ENCODE data around the gene NKAIN4. TPM values are rescaled to one million over a fixed set of nuclear protein-coding genes. Genes with fewer than 3 reads are reported as not detected.
"Not testable (repeated sequence)": the region's sequence is repeated elsewhere in the genome, so short reads cannot be mapped to it uniquely, and the experiment has no call there.

Gene NKAIN4
- total RNA-seq, 1 experiment from 2014 or later: 3.0 TPM

- Histone ChIP-seq H3K27me3 (ENCODE audit: control insufficient read depth, insufficient read depth, low read length) (peaks cover 9% of the 10 kb centered on the region), H3K4me3 (ENCODE audit: insufficient read depth, low read depth, low read length) (no peak overlapping the region), H3K36me3 (replicated peaks; ENCODE audit: control insufficient read depth, insufficient read depth, low read length) (no peaks in the 10 kb centered on the region)
- no peak for DNase-seq
Measured at GRCh38 chr20:63259734-63260460, 5.6 kb upstream of the NKAIN4 start.

DNA sequence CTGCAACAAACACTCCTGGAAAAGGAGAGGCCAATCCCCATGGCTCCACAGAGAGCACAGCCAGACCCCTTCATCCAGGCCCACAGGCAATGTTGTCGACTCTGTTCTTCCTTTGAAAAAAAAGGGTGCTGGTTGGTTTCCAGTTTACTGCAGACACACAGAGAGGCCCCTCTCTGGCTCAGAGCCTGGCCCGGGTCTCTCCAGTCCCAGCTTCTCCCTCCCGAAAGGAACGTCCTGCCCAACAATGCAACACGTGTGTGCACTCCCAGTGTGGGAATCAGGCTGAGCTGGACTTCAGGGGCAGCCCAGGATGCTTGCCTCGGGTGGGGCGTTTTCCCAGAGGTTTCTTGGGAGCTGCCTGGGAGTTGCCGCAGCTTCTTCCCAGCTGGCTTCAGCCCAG is 4.5 kb upstream of the NKAIN4 start:
- no peak for DNase-seq
- H3K36me3 ChIP-seq (replicated peaks; ENCODE audit: control insufficient read depth, insufficient read depth, low read length): no peaks in the 10 kb centered on the region
- H3K27me3 ChIP-seq (ENCODE audit: control insufficient read depth, insufficient read depth, low read length): peaks cover 19% of the 10 kb centered on the region
- no peak overlapping the region for H3K4me3 ChIP-seq (ENCODE audit: insufficient read depth, low read depth, low read length)

DNA sequence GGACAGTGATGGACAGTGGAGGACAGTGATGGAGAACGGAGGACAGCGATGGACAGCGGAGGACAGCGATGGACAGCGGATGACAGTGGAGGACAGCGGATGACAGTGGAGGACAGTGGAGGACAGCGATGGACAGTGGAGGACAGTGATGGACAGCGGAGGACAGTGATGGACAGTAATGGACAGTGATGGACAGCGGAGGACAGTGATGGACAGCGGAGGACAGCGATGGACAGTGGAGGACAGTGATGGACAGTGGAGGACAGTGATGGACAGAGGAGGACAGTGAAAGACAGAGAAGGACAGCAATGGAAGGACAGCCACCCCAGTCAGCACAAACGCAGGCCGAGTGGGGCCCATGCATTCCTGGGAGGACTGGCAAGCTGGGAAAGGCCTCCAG is 3.4 kb upstream of the NKAIN4 start:
- DNase-seq: no peak
- peaks cover 30% of the 10 kb centered on the region for H3K27me3 ChIP-seq (ENCODE audit: control insufficient read depth, insufficient read depth, low read length)
- no peak overlapping the region for H3K4me3 ChIP-seq (ENCODE audit: insufficient read depth, low read depth, low read length)
- no peaks in the 10 kb centered on the region for H3K36me3 ChIP-seq (replicated peaks; ENCODE audit: control insufficient read depth, insufficient read depth, low read length)

DNA sequence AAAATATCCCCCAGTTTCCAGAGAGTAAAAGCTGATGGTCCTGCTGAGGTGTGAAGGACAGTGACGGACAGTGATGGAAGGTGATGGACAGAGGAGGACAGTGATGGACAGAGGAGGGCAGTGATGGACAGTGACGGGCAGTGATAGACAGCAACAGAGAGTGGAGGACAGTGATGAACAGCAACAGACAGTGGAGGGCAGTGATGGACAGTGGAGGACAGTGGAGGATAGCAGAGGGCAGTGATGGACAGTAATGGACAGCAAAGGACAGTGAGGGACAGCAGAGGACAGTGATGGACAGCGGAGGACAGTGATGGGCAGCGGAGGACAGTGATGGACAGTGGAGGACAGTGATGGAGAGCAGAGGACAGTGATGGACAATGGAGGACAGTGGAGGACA is 2.7 kb upstream of the NKAIN4 start:
- Histone ChIP-seq H3K4me3 (ENCODE audit: insufficient read depth, low read depth, low read length) (no peak overlapping the region), H3K27me3 (ENCODE audit: control insufficient read depth, insufficient read depth, low read length) (peaks cover 36% of the 10 kb centered on the region)
- DNase-seq: no peak

GRCh38 chr20:63255931-63256704 is 1.9 kb upstream of the NKAIN4 start:
- H3K4me3 ChIP-seq (ENCODE audit: insufficient read depth, low read depth, low read length): no peak overlapping the region
- peaks cover 38% of the 10 kb centered on the region for H3K27me3 ChIP-seq (ENCODE audit: control insufficient read depth, insufficient read depth, low read length)
- H3K36me3 ChIP-seq (replicated peaks; ENCODE audit: control insufficient read depth, insufficient read depth, low read length): no peaks in the 10 kb centered on the region
- DNase-seq: no peak

More for the DNA sequence above, 2.7 kb upstream of the NKAIN4 start:
- H3K36me3 ChIP-seq (replicated peaks; ENCODE audit: control insufficient read depth, insufficient read depth, low read length): no peaks in the 10 kb centered on the region

- Histone ChIP-seq H3K36me3 (replicated peaks; ENCODE audit: control insufficient read depth, insufficient read depth, low read length) (no peaks in the 10 kb centered on the region), H3K27me3 (ENCODE audit: control insufficient read depth, insufficient read depth, low read length) (peaks cover 38% of the 10 kb centered on the region), H3K4me3 (ENCODE audit: insufficient read depth, low read depth, low read length) (peak overlapping the region; percentile 44)
- peak; percentile 94 for DNase-seq
Measured at GRCh38 chr20:63254606-63255384, 532 bp upstream of the NKAIN4 start.

GRCh38 chr20:63253438-63254231 is 628 bp downstream of the NKAIN4 start:
- peak; percentile 98 for DNase-seq
- Histone ChIP-seq H3K4me3 (ENCODE audit: insufficient read depth, low read depth, low read length) (peak overlapping the region; percentile 49), H3K36me3 (replicated peaks; ENCODE audit: control insufficient read depth, insufficient read depth, low read length) (no peaks in the 10 kb centered on the region), H3K27me3 (ENCODE audit: control insufficient read depth, insufficient read depth, low read length) (peaks cover 38% of the 10 kb centered on the region)

DNA sequence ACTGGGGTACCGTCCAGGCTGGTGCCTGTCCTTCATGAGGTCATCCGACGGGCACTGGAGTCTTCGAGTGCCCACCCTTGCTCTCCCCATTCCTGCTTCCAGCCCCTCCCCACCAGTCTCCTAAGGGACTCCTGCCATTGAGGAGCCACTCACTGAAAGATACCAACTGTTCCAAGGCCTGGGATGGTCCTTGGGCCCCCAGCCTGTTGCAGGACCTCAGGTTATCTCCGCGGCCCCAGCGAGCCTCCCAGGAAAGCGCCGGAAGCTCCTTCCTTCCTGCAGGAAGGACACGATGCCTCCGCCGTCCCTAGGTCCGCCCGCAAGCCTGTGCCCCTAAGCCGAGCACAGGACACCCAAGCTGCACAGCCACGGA is 1.2 kb downstream of the NKAIN4 start:
- Histone ChIP-seq H3K36me3 (replicated peaks; ENCODE audit: control insufficient read depth, insufficient read depth, low read length) (no peaks in the 10 kb centered on the region), H3K4me3 (ENCODE audit: insufficient read depth, low read depth, low read length) (peak overlapping the region; percentile 49), H3K27me3 (ENCODE audit: control insufficient read depth, insufficient read depth, low read length) (peaks cover 38% of the 10 kb centered on the region)
- DNase-seq: no peak

DNA sequence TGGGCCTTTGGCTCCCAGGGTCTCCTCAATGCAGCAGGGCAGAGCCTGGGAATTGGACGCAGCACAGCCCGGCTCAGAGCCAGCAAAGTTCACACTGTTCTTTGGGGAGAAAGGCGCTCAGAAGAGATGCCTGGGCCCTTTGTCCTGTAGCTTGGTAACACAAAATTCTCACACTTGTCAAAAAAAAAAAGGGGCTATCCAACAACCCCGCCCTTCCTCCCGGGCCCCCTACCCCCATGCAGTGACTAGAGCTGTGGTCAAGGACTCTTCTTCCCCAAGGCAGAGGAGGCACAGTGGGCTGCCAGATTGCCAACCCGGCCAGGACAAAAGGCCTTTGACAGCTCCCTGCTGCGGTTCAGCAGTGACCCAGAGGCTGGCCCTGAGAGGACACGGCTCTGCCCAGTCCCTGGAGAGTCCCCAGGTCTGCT is 2.0 kb downstream of the NKAIN4 start:
- H3K27me3 ChIP-seq (ENCODE audit: control insufficient read depth, insufficient read depth, low read length): peaks cover 38% of the 10 kb centered on the region
- no peaks in the 10 kb centered on the region for H3K36me3 ChIP-seq (replicated peaks; ENCODE audit: control insufficient read depth, insufficient read depth, low read length)
- no peak for DNase-seq
- no peak overlapping the region for H3K4me3 ChIP-seq (ENCODE audit: insufficient read depth, low read depth, low read length)

DNA sequence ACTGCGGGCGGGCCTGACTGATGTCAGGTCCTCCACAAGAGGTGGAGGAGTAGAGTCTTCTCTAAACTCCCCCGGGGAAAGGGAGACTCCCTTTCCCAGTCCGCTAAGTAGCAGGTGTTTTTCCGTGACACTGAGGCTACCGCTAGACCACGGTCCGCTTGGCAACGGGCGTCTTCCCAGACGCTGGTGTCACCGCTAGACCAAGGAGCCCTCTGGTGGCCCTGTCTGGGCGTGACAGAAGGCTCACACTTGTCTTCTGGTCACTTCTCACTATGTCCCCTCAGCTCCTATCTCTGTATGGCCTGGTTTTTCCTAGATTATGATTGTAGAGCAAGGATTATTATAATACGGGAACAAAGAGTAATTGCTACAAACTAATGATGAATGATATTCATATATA is 2.9 kb downstream of the NKAIN4 start:
- H3K27me3 ChIP-seq (ENCODE audit: control insufficient read depth, insufficient read depth, low read length): peaks cover 43% of the 10 kb centered on the region
- H3K4me3 ChIP-seq (ENCODE audit: insufficient read depth, low read depth, low read length); DNase-seq; H3K36me3 ChIP-seq (replicated peaks; ENCODE audit: control insufficient read depth, insufficient read depth, low read length): not testable (repeated sequence)

DNA sequence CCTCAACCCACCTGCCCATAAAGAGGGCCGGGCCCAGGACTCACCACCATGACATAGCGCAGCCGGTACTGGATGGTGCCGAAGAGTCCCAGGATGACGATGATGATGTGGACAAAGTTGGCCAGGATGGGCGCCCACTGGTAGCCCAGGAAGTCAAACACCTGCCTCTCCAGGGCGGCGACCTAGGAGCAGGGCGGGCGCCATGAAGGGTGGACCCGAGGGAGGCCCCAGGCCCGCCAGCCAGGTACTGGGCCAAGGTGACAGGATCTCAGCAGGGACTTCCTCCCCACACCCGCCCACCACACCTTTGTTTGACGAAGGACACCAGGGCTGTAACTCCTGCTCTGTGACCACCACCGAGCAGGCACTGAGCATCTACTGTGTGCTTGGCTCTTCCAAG is 4.4 kb downstream of the NKAIN4 start:
- Histone ChIP-seq H3K36me3 (replicated peaks; ENCODE audit: control insufficient read depth, insufficient read depth, low read length) (no peaks in the 10 kb centered on the region), H3K27me3 (ENCODE audit: control insufficient read depth, insufficient read depth, low read length) (peaks cover 34% of the 10 kb centered on the region), H3K4me3 (ENCODE audit: insufficient read depth, low read depth, low read length) (no peak overlapping the region)
- DNase-seq: no peak

DNA sequence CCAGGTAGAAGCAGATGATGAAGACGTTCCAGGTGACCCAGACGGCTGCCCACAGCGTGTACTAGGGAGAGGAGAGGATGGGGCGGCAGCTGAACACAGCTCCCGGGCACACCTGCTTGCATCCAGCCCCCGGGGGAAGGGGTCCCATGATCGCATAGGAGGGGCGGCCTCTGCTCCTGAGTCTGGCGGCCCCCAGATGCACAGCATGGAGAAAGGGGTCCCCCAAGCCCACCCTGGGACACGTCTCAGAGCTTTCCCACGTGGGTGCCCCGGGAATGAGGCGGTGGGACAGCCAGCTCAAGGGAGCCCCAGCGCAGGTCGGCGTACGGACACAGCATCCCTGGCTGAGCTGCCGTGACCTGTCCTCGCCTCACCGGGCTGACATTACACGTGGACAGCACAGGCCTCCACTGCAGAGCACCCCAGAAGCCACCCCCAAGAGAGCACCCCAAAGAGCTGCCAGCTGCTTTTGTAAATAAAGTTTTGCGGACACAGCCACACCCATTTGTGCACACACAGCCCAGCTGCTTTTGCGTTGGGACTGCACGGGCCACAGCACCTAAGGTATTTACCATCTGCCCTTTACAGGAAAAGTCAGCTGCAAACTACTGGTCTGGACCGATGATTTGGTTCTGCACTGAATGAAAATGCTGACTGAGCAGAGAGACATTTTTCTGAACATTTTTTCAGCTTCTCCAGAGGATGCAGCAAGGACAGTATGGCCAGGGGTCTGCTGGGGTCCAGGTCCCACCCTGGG is 5.2 kb downstream of the NKAIN4 start:
- Histone ChIP-seq H3K36me3 (replicated peaks; ENCODE audit: control insufficient read depth, insufficient read depth, low read length) (no peaks in the 10 kb centered on the region), H3K27me3 (ENCODE audit: control insufficient read depth, insufficient read depth, low read length) (peaks cover 26% of the 10 kb centered on the region), H3K4me3 (ENCODE audit: insufficient read depth, low read depth, low read length) (no peak overlapping the region)
- no peak for DNase-seq

DNA sequence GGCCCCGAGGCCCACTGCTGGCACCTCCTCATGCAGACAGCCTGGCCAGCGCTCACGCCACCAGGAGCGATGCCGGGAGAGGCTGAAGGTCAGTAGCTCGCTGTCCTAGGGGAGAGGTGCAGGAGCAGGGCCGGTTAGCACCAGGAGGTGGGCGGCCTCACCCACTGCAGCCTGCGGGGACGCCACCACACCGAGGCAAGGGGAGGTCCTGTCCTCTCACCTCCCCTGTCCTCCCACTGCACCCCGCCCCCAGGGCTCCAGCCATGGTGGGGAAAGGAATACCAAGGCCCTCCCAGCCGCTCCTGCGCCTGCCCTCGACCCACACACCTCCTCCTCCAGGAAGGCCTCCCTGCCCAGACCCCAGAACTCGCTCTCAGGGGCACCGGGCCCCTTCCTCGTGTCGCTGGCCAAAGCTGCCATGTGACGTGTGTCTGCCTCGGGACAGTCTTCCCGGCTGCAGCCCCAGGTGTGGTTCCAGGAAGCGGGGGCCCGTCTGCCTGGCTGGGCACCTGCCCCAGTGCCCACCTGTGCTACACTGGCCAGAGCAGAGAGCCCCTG is 6.5 kb downstream of the NKAIN4 start:
- H3K36me3 ChIP-seq (replicated peaks; ENCODE audit: control insufficient read depth, insufficient read depth, low read length): no peaks in the 10 kb centered on the region
- no peak for DNase-seq
- no peak overlapping the region for H3K4me3 ChIP-seq (ENCODE audit: insufficient read depth, low read depth, low read length)
- peaks cover 15% of the 10 kb centered on the region for H3K27me3 ChIP-seq (ENCODE audit: control insufficient read depth, insufficient read depth, low read length)

Data from H7 (cell line).